Measurements from ENCODE around the gene NXF1.

- TF ChIP-seq TAF1 (IDR thresholded peaks at IDR 0.05; ENCODE audit: low read depth) (no peak), TEAD4 (IDR thresholded peaks at IDR 0.05) (no peak), ZBTB7A (IDR thresholded peaks at IDR 0.05; ENCODE audit: low read depth) (no peak), YY1 (IDR thresholded peaks at IDR 0.05; ENCODE audit: low read depth) (no peak), EP300 (IDR thresholded peaks at IDR 0.05; ENCODE audit: borderline replicate concordance) (no peak), REST (IDR thresholded peaks at IDR 0.05; ENCODE audit: low read depth) (no peak), EGR1 (IDR thresholded peaks at IDR 0.05) (no peak), RAD21 (IDR thresholded peaks at IDR 0.05; ENCODE audit: low read depth) (no peak), MAX (IDR thresholded peaks at IDR 0.05) (no peak), TCF12 (IDR thresholded peaks at IDR 0.05; ENCODE audit: low read depth) (no peak)
Observed at GRCh38 chr11:62823677-62824076, 18.4 kb upstream of the NXF1 start.
